ENCODE measurements around the gene PRKD3. TPM values are rescaled to one million over a fixed set of nuclear protein-coding genes. Genes with fewer than 3 reads are reported as not detected.

Gene PRKD3
- total RNA-seq, 1 donor from 2014 or later, result 13.5 TPM

DNA sequence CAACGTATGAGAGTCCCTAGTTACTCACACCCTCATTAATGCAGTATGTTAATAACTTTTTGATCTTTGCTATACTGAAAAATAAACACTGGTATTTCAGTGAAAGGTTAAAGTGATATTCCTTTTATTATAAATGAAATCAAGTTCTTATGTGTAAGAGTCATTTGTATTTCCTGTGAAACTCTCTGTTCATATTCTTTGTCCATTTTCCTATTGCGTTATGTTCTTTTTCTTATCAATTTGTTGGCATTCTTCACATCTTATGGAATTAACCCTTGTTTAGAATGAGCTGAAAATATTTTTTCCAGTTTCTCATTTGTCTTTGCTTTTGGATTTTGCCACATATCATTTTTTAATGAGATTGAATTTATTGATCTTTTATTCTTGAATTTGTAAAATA, 48.3 kb downstream of the PRKD3 start:
- intact Hi-C loops (cut with DNase I), result no loop called here
- DNase-seq (ENCODE audit: low spot score), result no peak

Other genes starting within 250 kb of the PRKD3 start
- gene HEATR5B, start 240.5 kb downstream of the PRKD3 start, total RNA-seq, result 16.8 TPM
- gene GPATCH11, start 240.3 kb downstream of the PRKD3 start, total RNA-seq, result 6.7 TPM
- 17.9 TPM for gene EIF2AK2, start 167.9 kb downstream of the PRKD3 start, total RNA-seq
- not detected for gene SULT6B1, start 136.2 kb downstream of the PRKD3 start, total RNA-seq
- gene CEBPZOS, start 128.3 kb downstream of the PRKD3 start, total RNA-seq, result 49.1 TPM
- gene CEBPZ, start 93.2 kb downstream of the PRKD3 start, total RNA-seq, result 31.4 TPM
- 24.2 TPM for gene NDUFAF7, start 93.2 kb downstream of the PRKD3 start, total RNA-seq
- gene QPCT, start 19.8 kb upstream of the PRKD3 start, total RNA-seq, result 5.2 TPM

All from cardiac septum (tissue), 1 donor.